HG03139 (cell line): Measurements from ENCODE around the gene GUCY2C.
A peak's percentile ranks its signal among the peaks of the same experiment; 100 is the strongest.

Source experiments
- ATAC-seq: cut with Tn5 transposase; IDR thresholded peaks from one replicate; pipeline ENCODE4 v1.9.1; 2021; ENCODE audit not compliant: unreplicated experiment

The GUCY2C gene

DNA sequence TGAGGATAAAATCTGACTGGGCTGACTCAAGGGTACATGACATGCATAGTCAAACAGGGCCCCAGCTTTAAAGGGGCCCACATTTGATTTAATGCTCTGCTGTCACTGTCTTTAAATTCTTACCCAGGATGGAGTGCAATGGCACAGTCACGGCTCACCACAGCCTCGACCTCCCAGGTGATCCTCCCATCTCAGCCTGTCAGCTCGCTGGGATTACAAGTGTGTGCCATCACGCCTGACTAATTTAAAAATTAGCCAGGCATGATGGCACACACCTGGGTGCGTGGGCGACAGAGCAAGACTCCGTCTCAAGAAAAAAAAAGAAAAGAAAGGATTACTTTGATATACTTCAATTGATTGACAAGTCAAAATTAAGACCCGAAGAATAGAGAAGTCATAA, 119.5 kb downstream of the GUCY2C start:
- ATAC-seq = no peak

DNA sequence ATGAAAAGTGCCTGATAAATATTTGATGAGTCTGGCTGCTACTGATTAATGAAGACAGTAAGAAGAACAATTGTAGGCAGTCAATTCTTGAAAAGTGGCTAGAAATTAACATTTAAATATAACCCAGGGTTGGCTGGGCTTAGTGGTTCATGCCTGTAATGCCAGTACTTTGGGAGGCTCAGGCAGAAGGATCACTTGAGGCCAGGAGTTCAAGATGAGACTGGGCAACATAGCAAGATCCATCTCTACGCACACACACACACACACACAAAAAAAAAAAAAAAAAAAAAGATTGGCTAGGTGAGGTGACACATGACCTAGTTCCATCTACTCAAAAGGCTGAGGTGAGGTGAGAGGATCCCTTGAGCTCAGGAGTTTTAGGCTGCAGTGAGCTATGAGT, 120.8 kb downstream of the GUCY2C start:
- ATAC-seq = no peak

DNA sequence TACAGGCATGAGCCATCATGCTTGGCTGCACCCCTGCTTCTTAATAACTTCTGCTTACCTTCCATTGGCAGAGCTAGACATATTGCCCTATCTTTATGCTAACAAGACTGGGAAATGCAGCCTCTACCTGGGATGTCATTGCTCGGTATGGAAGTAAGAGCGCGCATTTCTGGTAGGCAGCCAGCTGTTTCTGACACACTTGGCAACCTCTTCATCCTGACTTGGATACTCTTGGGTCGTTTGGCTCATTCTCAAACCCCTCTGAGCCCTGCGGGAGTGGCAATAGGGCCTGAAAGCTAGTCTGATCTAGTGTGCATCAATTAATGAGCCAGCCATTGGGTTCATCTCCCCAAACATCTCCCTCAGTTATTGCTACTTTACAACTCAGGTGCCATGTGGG, 123.3 kb downstream of the GUCY2C start:
- no peak for ATAC-seq

DNA sequence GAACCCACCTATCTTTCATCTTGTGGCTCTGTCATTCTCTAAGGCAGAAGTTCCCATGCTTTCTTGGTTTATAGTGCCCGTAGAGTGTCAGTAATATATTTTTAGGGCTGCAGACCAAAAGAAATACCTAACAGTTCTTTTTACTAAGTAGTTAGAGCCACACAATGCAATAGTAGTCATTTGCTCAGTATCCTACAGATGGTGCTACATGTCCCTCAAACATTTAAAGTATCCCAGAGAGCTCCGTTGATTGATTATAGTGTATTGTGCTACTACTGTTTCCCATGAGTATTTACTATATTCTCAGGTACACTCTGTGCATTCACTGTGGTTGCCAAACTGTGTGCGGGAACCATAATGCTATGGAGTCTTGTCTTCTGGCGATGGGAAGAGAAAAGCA, 124.0 kb downstream of the GUCY2C start:
- ATAC-seq = no peak

DNA sequence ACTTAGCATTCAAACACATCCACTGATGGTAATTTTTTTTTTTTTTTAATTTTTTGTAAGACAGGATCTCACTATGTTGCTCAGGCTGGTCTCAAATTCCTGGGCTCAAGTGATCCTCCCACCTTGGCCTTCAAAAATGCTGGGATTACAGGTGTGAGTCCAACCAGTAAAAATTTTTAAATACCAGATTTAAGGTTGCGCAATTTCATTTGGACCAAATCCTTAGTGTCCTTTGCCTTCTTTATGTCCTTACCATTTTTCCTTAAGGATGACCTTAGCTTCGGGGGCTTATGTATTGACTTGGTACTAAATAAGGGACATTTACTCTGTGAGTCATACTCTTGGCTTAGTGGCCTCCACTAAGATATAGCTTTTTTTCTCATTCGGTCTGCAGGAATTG, 124.6 kb downstream of the GUCY2C start:
- ATAC-seq = no peak

DNA sequence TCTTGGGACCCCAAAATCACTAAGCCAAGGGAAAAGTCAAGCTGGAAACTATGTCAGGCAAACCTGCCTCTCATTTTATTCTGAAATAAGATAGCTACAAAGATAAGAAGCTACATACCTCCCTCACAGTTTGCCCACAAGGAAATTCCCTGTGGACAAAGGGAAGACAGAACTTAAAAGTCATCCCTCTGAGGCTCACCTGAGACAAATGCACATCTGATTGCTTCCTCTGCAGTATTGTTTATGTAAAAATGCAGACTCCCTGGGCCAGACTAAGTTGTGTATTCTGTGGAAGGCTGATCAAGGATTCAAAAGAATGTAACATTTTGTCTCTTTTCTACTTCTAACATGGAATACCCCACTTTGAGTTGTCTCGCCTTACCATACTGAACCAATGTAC, 126.2 kb downstream of the GUCY2C start:
- no peak for ATAC-seq

DNA sequence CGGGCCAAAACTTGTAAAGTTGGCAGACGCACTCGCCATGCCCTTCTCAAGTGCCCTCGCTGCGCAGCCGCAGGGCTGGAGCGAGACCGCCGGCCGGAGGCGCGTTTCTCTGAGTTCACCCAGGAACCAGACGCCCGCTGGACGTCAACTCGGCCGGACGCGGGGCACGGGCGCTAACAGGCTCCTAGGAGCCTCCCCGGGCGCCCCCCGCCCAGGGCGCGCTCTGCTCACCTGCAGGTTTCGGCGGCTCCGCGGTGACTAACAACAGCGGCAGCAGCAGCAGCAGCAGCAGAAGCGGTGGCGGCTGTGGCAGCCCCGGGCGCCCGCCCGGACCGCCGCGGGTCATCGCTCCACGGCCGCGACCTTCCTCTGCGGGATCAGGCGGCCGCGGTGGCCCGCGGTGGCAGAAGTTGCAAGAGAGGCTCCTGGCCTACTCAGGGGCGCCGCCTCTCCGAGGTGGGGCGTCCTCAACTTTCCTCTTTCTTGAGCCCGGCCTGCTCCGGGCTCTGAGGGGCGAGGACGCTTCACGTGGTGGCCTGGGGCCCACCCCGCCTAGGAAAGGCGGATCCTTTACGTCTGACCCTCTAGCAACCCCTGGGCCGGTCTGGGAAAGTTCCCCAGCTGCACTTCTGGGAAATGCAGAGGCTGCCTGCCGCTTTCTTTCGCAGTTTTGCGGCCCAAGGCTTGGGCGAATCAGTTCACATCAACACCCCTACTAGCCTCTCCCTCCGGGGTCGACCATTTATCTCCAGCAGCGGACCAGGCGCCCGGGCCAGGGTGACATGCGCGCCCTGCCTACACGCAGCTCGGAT, 128.8 kb downstream of the GUCY2C start, which contains the start of gene PLBD1:
Gene PLBD1 (minus strand): TSS at position 533 of the 812 bp plus-strand sequence. CDS start 187 bp downstream, at position 346.
- ATAC-seq = peak; percentile 51

DNA sequence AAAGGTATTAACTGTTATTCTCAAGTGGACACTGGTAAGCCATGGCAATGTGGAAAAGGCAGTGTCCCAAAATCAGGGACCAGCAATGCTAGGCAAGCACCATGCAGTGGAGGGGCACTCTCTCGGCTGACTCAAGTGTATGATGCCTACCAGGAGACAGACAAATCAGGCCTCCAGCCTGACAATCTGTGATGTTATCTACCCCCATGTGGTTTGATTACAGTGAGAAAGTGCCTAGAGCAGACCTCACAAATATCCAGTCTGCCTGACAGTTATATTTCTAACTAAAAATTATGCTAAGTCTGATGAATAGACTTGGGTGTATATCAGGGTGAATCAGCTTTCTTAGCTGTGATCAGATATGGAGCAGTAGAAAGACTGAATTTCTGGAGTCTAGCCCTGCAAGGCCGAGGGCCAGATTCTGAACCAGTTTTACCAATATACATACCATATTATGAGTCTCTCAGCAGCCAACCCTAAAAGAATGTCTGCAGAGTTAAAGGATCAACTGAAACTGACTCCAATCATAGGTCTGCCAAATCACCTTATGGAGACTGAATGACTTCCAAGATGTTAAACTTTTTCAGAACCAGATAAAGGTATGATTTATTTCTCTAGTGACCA, 132.0 kb downstream of the GUCY2C start:
- ATAC-seq = no peak

DNA sequence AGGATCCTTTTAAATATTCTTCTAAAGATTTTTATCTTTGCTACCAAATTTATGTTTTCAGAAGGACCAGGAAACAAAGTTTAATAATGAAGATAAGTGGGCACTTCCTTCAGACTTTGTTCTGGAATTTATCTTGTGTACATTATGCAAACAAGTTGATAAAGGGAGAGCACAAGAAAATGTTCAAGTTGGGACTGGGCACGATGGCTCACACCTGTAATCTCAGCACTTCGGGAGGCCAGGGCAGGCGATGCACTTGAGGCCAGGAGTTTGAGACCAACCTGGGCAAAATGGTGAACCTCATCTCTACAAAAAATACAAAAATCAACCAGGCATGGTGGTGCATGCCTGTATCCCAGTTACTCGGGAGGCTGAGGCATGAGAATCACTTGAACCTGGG, 133.4 kb downstream of the GUCY2C start:
- no peak for ATAC-seq
